Adrenal gland (tissue), 5 donors: ENCODE results near the gene SERP2.

ENCODE experiments used
- POLR2A ChIP-seq, 2 donors: fragments of 450-650 bp; IDR thresholded peaks; one replicate each; pipeline ENCODE4 v1.6.1; 2017; ENCODE audit warnings: antibody characterized with exemption in 2 of 2, mild to moderate bottlenecking in 2 of 2, moderate library complexity in 1 of 2
- TF ChIP-seq, protein P1 (sequence below), 6 experiments: fragments of 450-650 bp in 4 of 6; fragments of 200-600 bp in 2 of 6; sonication (generic) in 1 of 6; IDR thresholded peaks; 1 replicate in 5 of 6; 2 replicates in 1 of 6; pipeline versions ENCODE4 v1.5.1 to v1.8.0; 2016 to 2021; ENCODE audit warnings: antibody characterized with exemption in 6 of 6, mild to moderate bottlenecking in 2 of 6, moderate library complexity in 1 of 6
- donor health status: DM: no; HTN: no; CAD: no.

DNA sequence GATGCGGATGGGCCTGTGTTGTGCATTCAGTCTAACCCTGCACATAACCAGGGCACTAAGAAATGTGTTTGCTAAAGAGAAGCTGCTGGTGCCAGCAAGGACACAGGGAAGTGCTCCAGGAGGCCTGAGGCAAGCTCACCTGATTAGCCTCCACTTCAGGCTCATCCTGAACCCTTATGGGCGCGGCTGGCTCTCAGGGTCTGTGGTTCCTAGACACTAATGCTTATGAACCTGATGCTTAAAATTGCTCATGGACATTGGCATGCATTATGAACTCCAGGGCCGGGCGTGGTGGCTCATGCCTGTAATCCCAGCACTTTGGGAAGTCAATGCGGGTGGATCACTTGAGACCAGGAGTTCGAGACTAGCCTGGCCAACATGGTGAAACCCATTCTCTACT, 34.3 kb downstream of the SERP2 start:
- TF ChIP-seq, protein P1, sequence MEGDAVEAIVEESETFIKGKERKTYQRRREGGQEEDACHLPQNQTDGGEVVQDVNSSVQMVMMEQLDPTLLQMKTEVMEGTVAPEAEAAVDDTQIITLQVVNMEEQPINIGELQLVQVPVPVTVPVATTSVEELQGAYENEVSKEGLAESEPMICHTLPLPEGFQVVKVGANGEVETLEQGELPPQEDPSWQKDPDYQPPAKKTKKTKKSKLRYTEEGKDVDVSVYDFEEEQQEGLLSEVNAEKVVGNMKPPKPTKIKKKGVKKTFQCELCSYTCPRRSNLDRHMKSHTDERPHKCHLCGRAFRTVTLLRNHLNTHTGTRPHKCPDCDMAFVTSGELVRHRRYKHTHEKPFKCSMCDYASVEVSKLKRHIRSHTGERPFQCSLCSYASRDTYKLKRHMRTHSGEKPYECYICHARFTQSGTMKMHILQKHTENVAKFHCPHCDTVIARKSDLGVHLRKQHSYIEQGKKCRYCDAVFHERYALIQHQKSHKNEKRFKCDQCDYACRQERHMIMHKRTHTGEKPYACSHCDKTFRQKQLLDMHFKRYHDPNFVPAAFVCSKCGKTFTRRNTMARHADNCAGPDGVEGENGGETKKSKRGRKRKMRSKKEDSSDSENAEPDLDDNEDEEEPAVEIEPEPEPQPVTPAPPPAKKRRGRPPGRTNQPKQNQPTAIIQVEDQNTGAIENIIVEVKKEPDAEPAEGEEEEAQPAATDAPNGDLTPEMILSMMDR (IDR thresholded peaks at IDR 0.05), result no peak
- no peak for TF ChIP-seq POLR2A (IDR thresholded peaks at IDR 0.05)
